ENCODE results near the gene BRWD1. TPM values are rescaled to one million over a fixed set of nuclear protein-coding genes. Genes with fewer than 3 reads are reported as not detected.
A peak's percentile ranks its signal among the peaks of the same experiment; 100 is the strongest.

Gene BRWD1
- total and polyA plus RNA-seq, 2 donors from 2014 or later = 9.1 to 43.9 TPM

- H3K4me3 ChIP-seq (ENCODE audit: low read length in 3 of 3) = no peak overlapping the region
- H3K36me3 ChIP-seq (ENCODE audit: control insufficient read depth in 2 of 3, insufficient read depth in 3 of 3, low read length in 3 of 3) = peaks cover 0 to 12% (median 0%) of the 10 kb centered on the region in 3 donors
Observed at GRCh38 chr21:39178421-39178820, 135.0 kb downstream of the BRWD1 start.

GRCh38 chr21:39176271-39176709 is 137.1 kb downstream of the BRWD1 start:
- DNase-seq (no peak), FAIRE-seq (no peak)
- H3K9me3 ChIP-seq (ENCODE audit: control insufficient read depth in 2 of 3, insufficient read depth in 1 of 3, low read length in 3 of 3) = no peaks in the 10 kb centered on the region
- H3K27me3 ChIP-seq (ENCODE audit: control insufficient read depth, insufficient read depth, low read length) = no peaks in the 10 kb centered on the region
- no peak for TF ChIP-seq CTCF (IDR thresholded peaks at IDR 0.05; ENCODE audit: borderline replicate concordance, extremely low read depth, insufficient read depth)
- no peaks in the 10 kb centered on the region for H3K4me1 ChIP-seq (ENCODE audit: control insufficient read depth in 2 of 3, insufficient read depth in 2 of 3, low read depth in 1 of 3, low read length in 3 of 3)
- no peak overlapping the region for H3K9ac ChIP-seq (ENCODE audit: low read length in 3 of 3)
- no peak overlapping the region for H3K4me3 ChIP-seq (ENCODE audit: low read length in 3 of 3)
- intact Hi-C loops (cut with DNase I) = no loop called here
- no peak overlapping the region for H3K27ac ChIP-seq (ENCODE audit: low read depth in 2 of 2, low read length in 2 of 2)
- peaks cover 3 to 18% (median 5%) of the 10 kb centered on the region in 3 donors for H3K36me3 ChIP-seq (ENCODE audit: control insufficient read depth in 2 of 3, insufficient read depth in 3 of 3, low read length in 3 of 3)

More at GRCh38 chr21:39178421-39178820, 135.0 kb downstream of the BRWD1 start:
- intact Hi-C loops (cut with DNase I) = no loop called here
- Histone ChIP-seq H3K4me1 (ENCODE audit: control insufficient read depth in 2 of 3, insufficient read depth in 2 of 3, low read depth in 1 of 3, low read length in 3 of 3) (peaks cover 0 to 8% (median 6%) of the 10 kb centered on the region in 3 donors), H3K27ac (ENCODE audit: low read depth in 2 of 2, low read length in 2 of 2) (no peak overlapping the region), H3K9ac (ENCODE audit: low read length in 3 of 3) (no peak overlapping the region), H3K9me3 (ENCODE audit: control insufficient read depth in 2 of 3, insufficient read depth in 1 of 3, low read length in 3 of 3) (no peaks in the 10 kb centered on the region), H3K27me3 (ENCODE audit: control insufficient read depth, insufficient read depth, low read length) (no peaks in the 10 kb centered on the region)
- FAIRE-seq = no peak
- no peak for DNase-seq
- no peak for TF ChIP-seq CTCF (IDR thresholded peaks at IDR 0.05; ENCODE audit: borderline replicate concordance, extremely low read depth, insufficient read depth)

GRCh38 chr21:39175665-39176064 is 137.8 kb downstream of the BRWD1 start:
- Histone ChIP-seq H3K4me1 (ENCODE audit: control insufficient read depth in 2 of 3, insufficient read depth in 2 of 3, low read depth in 1 of 3, low read length in 3 of 3) (no peaks in the 10 kb centered on the region), H3K4me3 (ENCODE audit: low read length in 3 of 3) (no peak overlapping the region), H3K27ac (ENCODE audit: low read depth in 2 of 2, low read length in 2 of 2) (no peak overlapping the region), H3K27me3 (ENCODE audit: control insufficient read depth, insufficient read depth, low read length) (no peaks in the 10 kb centered on the region), H3K9me3 (ENCODE audit: control insufficient read depth in 2 of 3, insufficient read depth in 1 of 3, low read length in 3 of 3) (no peaks in the 10 kb centered on the region), H3K9ac (ENCODE audit: low read length in 3 of 3) (no peak overlapping the region), H3K36me3 (ENCODE audit: control insufficient read depth in 2 of 3, insufficient read depth in 3 of 3, low read length in 3 of 3) (peaks cover 6 to 20% (median 8%) of the 10 kb centered on the region in 3 donors)
- FAIRE-seq (no peak), DNase-seq (no peak)
- intact Hi-C loops (cut with DNase I) = no loop called here
- no peak for TF ChIP-seq CTCF (IDR thresholded peaks at IDR 0.05; ENCODE audit: borderline replicate concordance, extremely low read depth, insufficient read depth)

- H3K36me3 ChIP-seq (ENCODE audit: control insufficient read depth in 2 of 3, insufficient read depth in 3 of 3, low read length in 3 of 3) = peaks cover 6 to 20% (median 8%) of the 10 kb centered on the region in 3 donors
- peak; percentile 29 for TF ChIP-seq CTCF (IDR thresholded peaks at IDR 0.05; ENCODE audit: borderline replicate concordance, extremely low read depth, insufficient read depth)
- peak in 2 of 5 donors; percentile 40 to 50 for DNase-seq
- intact Hi-C loops (cut with DNase I) = no loop called here
- no peak overlapping the region for H3K27ac ChIP-seq (ENCODE audit: low read depth in 2 of 2, low read length in 2 of 2)
- no peak overlapping the region for H3K9ac ChIP-seq (ENCODE audit: low read length in 3 of 3)
- H3K4me1 ChIP-seq (ENCODE audit: control insufficient read depth in 2 of 3, insufficient read depth in 2 of 3, low read depth in 1 of 3, low read length in 3 of 3) = no peaks in the 10 kb centered on the region
- H3K27me3 ChIP-seq (ENCODE audit: control insufficient read depth, insufficient read depth, low read length) = no peaks in the 10 kb centered on the region
- no peaks in the 10 kb centered on the region for H3K9me3 ChIP-seq (ENCODE audit: control insufficient read depth in 2 of 3, insufficient read depth in 1 of 3, low read length in 3 of 3)
- FAIRE-seq = peak; percentile 92
- H3K4me3 ChIP-seq (ENCODE audit: low read length in 3 of 3) = no peak overlapping the region
Observed at GRCh38 chr21:39175154-39175553, 138.3 kb downstream of the BRWD1 start.
